ENCODE measurements around the gene IQSEC1.
A peak's percentile ranks its signal among the peaks of the same experiment; 100 is the strongest.

The IQSEC1 gene

DNA sequence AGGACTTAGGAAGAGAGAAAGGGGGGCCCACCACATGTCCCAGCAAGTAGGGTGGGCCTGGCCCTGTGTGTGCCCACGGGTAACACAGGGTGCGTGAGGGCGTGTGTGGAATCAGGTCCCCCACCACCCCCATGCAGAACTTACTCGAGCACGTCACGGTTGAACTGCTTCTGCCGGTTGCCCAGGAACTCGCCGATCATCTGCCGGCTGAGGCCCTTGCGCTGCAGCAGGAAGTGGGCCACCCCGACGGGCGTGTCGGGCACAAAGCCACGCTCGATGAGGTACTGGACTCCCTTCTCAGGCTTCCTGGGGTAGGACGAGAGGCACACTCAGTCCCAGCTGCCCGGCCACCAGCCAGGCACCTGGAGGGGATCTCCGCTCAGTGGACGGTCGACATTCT is 148.8 kb downstream of the IQSEC1 start:
- H3K4me1 Mint-ChIP-seq (ENCODE audit: low read depth), result peaks cover under 1% of the 10 kb centered on the region

DNA sequence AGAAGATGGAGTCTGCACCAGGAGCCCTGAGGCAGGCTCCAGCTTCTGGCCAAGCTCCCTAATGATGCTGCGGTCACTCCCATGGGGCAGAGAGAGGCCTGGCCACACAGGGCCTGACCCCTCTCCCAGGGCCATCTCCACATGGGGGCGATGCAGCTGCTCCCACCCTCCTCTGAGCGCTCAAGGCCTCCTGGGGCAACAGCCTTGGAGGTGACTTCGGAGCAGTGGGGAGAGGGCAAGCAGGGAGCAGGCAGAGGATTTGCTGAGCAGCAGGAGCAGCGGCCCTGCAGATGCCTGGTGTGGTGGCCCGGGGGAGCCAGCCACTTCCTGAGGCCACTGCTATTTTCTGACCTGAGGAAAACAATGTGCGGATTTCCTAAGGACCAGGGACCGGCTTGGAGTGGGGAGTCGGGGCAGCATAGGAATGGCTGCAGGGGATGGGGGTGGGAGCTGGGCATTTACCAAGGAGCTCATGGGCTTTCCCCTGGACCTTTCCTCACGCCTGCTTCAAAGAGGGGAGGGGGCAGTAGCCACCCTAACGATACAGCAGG is 150.3 kb downstream of the IQSEC1 start:
- no peak overlapping the region for H3K27ac Mint-ChIP-seq
- H3K4me1 Mint-ChIP-seq (ENCODE audit: low read depth), result no peaks in the 10 kb centered on the region
- no peaks in the 10 kb centered on the region for H3K9me3 Mint-ChIP-seq
- no peaks in the 10 kb centered on the region for H3K27me3 Mint-ChIP-seq (ENCODE audit: low read depth)
- no peak overlapping the region for H3K4me3 Mint-ChIP-seq
- peaks cover 10% of the 10 kb centered on the region for H3K36me3 Mint-ChIP-seq (ENCODE audit: low read depth)

More for the DNA sequence above, 148.8 kb downstream of the IQSEC1 start:
- peaks cover 10% of the 10 kb centered on the region for H3K36me3 Mint-ChIP-seq (ENCODE audit: low read depth)
- no peak overlapping the region for H3K4me3 Mint-ChIP-seq
- no peaks in the 10 kb centered on the region for H3K27me3 Mint-ChIP-seq (ENCODE audit: low read depth)
- no peak overlapping the region for H3K27ac Mint-ChIP-seq
- H3K9me3 Mint-ChIP-seq, result no peaks in the 10 kb centered on the region

GRCh38 chr3:12922306-12922705 is 150.9 kb downstream of the IQSEC1 start:
- Mint-ChIP-seq H3K9me3 (no peaks in the 10 kb centered on the region), H3K4me3 (no peak overlapping the region), H3K4me1 (ENCODE audit: low read depth) (peaks cover 3% of the 10 kb centered on the region), H3K36me3 (ENCODE audit: low read depth) (peaks cover 13% of the 10 kb centered on the region), H3K27me3 (ENCODE audit: low read depth) (no peaks in the 10 kb centered on the region), H3K27ac (no peak overlapping the region)

GRCh38 chr3:12921736-12922135 is 151.5 kb downstream of the IQSEC1 start:
- Mint-ChIP-seq H3K4me1 (ENCODE audit: low read depth) (peaks cover 6% of the 10 kb centered on the region), H3K27ac (no peak overlapping the region), H3K4me3 (no peak overlapping the region), H3K9me3 (no peaks in the 10 kb centered on the region), H3K27me3 (ENCODE audit: low read depth) (no peaks in the 10 kb centered on the region), H3K36me3 (ENCODE audit: low read depth) (peaks cover 16% of the 10 kb centered on the region)

GRCh38 chr3:12920967-12921366 is 152.3 kb downstream of the IQSEC1 start:
- Mint-ChIP-seq H3K9me3 (no peaks in the 10 kb centered on the region), H3K36me3 (ENCODE audit: low read depth) (peaks cover 16% of the 10 kb centered on the region), H3K27ac (no peak overlapping the region)

GRCh38 chr3:12919205-12919604 is 154.0 kb downstream of the IQSEC1 start:
- Mint-ChIP-seq H3K4me3 (no peak overlapping the region), H3K36me3 (ENCODE audit: low read depth) (peaks cover 12% of the 10 kb centered on the region), H3K4me1 (ENCODE audit: low read depth) (peaks cover 18% of the 10 kb centered on the region), H3K27me3 (ENCODE audit: low read depth) (no peaks in the 10 kb centered on the region), H3K27ac (no peak overlapping the region), H3K9me3 (no peaks in the 10 kb centered on the region)

More at GRCh38 chr3:12920967-12921366, 152.3 kb downstream of the IQSEC1 start:
- Mint-ChIP-seq H3K4me3 (no peak overlapping the region), H3K27me3 (ENCODE audit: low read depth) (no peaks in the 10 kb centered on the region), H3K4me1 (ENCODE audit: low read depth) (peaks cover 14% of the 10 kb centered on the region)

GRCh38 chr3:12918231-12918630 is 155.0 kb downstream of the IQSEC1 start:
- Mint-ChIP-seq H3K36me3 (ENCODE audit: low read depth) (peaks cover 13% of the 10 kb centered on the region), H3K9me3 (no peaks in the 10 kb centered on the region), H3K4me3 (no peak overlapping the region), H3K27ac (no peak overlapping the region), H3K27me3 (ENCODE audit: low read depth) (no peaks in the 10 kb centered on the region), H3K4me1 (ENCODE audit: low read depth) (peaks cover 18% of the 10 kb centered on the region)

DNA sequence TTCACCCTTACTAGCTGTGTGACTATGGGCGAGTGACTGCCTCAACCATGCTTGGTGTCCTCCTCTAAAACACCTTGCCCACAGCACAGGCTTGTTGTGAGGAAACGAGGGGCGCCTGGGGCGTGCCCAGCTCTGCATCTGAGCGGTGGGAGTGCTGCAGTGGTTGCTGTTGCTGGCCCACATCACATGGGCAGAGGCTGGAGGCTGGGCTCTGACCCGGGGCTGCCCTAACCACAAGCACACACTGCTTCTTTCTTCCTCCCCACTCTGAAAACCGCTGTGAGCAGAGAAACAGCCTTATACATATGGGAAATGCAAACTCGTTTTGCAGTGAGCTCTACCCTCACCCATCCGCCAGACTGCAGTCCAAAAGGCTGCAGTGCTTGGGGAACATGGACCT is 157.1 kb downstream of the IQSEC1 start:
- Mint-ChIP-seq H3K4me1 (ENCODE audit: low read depth) (peaks cover 18% of the 10 kb centered on the region), H3K36me3 (ENCODE audit: low read depth) (peaks cover 20% of the 10 kb centered on the region), H3K9me3 (no peaks in the 10 kb centered on the region), H3K27ac (peak overlapping the region; percentile 21), H3K27me3 (ENCODE audit: low read depth) (no peaks in the 10 kb centered on the region), H3K4me3 (peak overlapping the region; percentile 19)

GRCh38 chr3:12914088-12914487 is 159.1 kb downstream of the IQSEC1 start:
- no peaks in the 10 kb centered on the region for H3K9me3 Mint-ChIP-seq
- H3K4me1 Mint-ChIP-seq (ENCODE audit: low read depth), result peaks cover 18% of the 10 kb centered on the region
- no peaks in the 10 kb centered on the region for H3K27me3 Mint-ChIP-seq (ENCODE audit: low read depth)
- H3K27ac Mint-ChIP-seq, result no peak overlapping the region
- H3K36me3 Mint-ChIP-seq (ENCODE audit: low read depth), result peaks cover 25% of the 10 kb centered on the region
- no peak overlapping the region for H3K4me3 Mint-ChIP-seq

DNA sequence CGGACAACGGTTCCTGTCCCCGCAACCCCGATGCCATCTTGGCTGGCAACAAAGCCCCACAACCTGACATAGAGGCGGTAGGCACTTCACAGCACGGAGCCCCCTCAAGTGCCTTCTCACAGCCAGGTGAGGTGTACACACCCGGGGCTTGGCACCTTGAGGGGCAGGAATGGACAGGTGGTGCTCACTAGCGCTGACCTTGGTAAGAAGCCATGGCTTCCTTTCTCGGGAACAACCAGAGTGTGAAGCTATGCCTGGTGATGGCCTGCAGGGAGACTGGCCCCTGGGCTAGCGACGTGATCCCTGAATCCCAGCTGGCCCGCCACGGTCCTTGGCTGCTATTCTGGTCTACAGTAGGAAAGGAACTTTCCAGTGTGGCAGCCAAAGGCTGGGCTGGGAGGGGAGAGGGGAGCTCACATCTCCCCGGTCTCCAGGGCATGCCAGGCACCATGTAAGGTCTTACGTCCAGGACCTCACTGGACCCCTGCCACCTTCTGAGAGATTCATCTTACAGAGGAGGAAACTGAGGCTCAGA is 161.3 kb downstream of the IQSEC1 start:
- peaks cover 24% of the 10 kb centered on the region for H3K36me3 Mint-ChIP-seq (ENCODE audit: low read depth)
- no peaks in the 10 kb centered on the region for H3K27me3 Mint-ChIP-seq (ENCODE audit: low read depth)
- H3K4me3 Mint-ChIP-seq, result no peak overlapping the region
- H3K4me1 Mint-ChIP-seq (ENCODE audit: low read depth), result peaks cover 12% of the 10 kb centered on the region
- no peak overlapping the region for H3K27ac Mint-ChIP-seq
- no peaks in the 10 kb centered on the region for H3K9me3 Mint-ChIP-seq

DNA sequence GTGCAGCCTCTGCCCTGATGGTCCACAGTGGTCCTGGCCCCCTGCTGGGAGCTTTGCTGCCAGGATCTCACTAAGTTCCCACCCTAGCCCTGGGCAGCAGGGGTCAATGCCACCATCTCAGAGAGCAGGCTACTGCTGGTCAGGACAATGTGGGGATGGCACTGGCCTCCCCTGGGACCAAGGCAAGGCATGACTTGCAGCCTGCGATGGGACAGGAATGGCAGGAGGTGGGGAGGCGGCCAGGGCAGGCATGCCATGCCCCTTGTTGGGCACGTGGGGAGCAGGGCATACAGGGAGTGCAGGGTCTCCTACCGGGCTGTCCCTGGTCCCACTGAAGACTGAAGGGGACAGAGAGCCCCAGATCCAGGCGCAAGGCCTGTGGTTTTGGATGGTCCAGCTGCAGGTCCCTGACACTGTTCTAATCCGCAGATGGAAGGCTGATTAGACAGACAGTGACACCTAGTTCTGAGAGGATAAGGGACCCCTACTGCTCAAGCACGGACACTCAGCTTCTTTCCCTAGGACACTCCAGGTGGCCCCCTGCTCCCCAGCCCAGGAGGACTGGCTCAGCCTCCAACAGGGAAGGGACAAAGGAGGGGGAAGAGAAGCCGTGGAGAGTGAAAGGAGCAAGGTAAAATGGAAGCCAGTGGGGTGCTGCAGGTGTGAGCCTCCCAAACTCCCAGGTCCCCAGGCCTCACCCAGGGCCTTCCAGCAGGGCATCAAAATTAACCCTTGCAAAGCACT is 162.7 kb downstream of the IQSEC1 start:
- no peaks in the 10 kb centered on the region for H3K9me3 Mint-ChIP-seq
- H3K27ac Mint-ChIP-seq, result no peak overlapping the region
- no peak overlapping the region for H3K4me3 Mint-ChIP-seq
- H3K36me3 Mint-ChIP-seq (ENCODE audit: low read depth), result peaks cover 24% of the 10 kb centered on the region
- H3K4me1 Mint-ChIP-seq (ENCODE audit: low read depth), result peaks cover under 1% of the 10 kb centered on the region
- no peaks in the 10 kb centered on the region for H3K27me3 Mint-ChIP-seq (ENCODE audit: low read depth)

DNA sequence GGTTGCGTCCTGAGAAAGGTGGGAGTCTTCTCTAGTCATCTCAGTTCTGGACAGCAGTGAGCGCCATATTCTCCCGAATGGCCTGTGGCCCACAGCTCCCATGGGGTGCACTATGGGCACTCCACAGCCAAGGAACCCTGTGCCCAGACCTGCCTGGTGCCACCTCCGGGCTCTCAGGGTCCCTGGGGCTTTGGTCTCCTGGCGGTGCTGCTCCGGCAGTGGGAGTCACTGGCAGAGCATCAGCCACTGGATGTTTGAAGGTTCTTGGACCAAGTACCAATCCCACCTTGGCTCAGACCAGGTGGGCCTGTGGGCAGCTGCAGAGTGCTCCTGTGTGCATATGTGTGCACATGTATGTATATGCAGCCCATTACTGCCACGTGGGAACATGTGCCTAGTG is 163.5 kb downstream of the IQSEC1 start:
- Mint-ChIP-seq H3K27me3 (ENCODE audit: low read depth) (no peaks in the 10 kb centered on the region), H3K9me3 (no peaks in the 10 kb centered on the region), H3K27ac (no peak overlapping the region)

DNA sequence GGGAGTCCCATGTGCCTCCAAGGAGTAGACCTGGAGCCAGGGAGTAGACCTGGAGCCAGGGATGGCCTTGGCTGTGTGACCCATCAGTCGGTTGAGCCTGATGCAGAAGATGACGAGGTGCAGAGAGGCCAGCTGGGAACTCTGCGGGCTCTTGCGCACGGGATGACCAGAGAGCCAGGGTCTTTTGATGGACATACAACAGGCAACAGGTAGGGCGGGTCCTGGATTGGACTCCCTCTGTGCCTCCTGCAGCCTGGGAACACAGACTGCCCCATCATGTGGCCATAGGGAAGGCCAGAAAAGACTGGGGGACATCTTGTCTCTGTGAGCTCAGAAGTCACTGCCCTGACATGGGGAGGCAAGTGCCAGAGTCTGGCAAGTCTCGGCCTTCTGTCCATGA is 164.4 kb downstream of the IQSEC1 start:
- peaks cover 24% of the 10 kb centered on the region for H3K36me3 Mint-ChIP-seq (ENCODE audit: low read depth)
- H3K4me1 Mint-ChIP-seq (ENCODE audit: low read depth), result no peaks in the 10 kb centered on the region
- H3K9me3 Mint-ChIP-seq, result no peaks in the 10 kb centered on the region
- no peaks in the 10 kb centered on the region for H3K27me3 Mint-ChIP-seq (ENCODE audit: low read depth)
- H3K27ac Mint-ChIP-seq, result no peak overlapping the region
- H3K4me3 Mint-ChIP-seq, result no peak overlapping the region

More for the DNA sequence above, 163.5 kb downstream of the IQSEC1 start:
- no peak overlapping the region for H3K4me3 Mint-ChIP-seq
- H3K4me1 Mint-ChIP-seq (ENCODE audit: low read depth), result no peaks in the 10 kb centered on the region
- peaks cover 24% of the 10 kb centered on the region for H3K36me3 Mint-ChIP-seq (ENCODE audit: low read depth)

GRCh38 chr3:12908136-12908730 is 165.0 kb downstream of the IQSEC1 start:
- H3K27me3 Mint-ChIP-seq (ENCODE audit: low read depth), result no peaks in the 10 kb centered on the region
- H3K4me3 Mint-ChIP-seq, result no peak overlapping the region
- no peak overlapping the region for H3K27ac Mint-ChIP-seq
- peaks cover 24% of the 10 kb centered on the region for H3K36me3 Mint-ChIP-seq (ENCODE audit: low read depth)
- H3K4me1 Mint-ChIP-seq (ENCODE audit: low read depth), result no peaks in the 10 kb centered on the region
- no peaks in the 10 kb centered on the region for H3K9me3 Mint-ChIP-seq

DNA sequence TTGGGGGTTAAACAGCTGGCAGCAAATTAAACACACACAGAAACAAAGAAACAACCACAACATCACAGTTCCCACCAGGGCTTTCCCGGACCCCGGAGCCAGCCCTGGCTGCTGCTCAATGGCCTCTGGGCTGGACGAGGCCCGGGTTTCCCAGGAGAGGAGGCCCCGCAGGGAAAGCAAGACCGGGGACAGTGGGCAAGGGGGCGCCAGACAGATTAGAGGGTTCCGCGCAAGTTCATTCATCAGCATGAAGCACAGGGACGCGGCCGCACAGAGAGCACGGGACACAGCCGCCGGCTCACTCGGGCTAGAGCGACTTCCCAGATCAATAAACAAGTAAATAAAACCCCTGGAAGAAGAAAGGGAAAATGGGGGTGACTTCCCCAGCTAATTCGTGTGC is 165.5 kb downstream of the IQSEC1 start:
- H3K36me3 Mint-ChIP-seq (ENCODE audit: low read depth), result peaks cover 20% of the 10 kb centered on the region
- H3K27ac Mint-ChIP-seq, result no peak overlapping the region

More for the DNA sequence above, 165.5 kb downstream of the IQSEC1 start:
- H3K4me3 Mint-ChIP-seq, result no peak overlapping the region
- H3K4me1 Mint-ChIP-seq (ENCODE audit: low read depth), result no peaks in the 10 kb centered on the region
- no peaks in the 10 kb centered on the region for H3K9me3 Mint-ChIP-seq
- no peaks in the 10 kb centered on the region for H3K27me3 Mint-ChIP-seq (ENCODE audit: low read depth)
